Germinal center (tissue), 1 donor: ENCODE measurements around the gene BFSP2.
"Not testable (repeated sequence)": the region's sequence is repeated elsewhere in the genome, so short reads cannot be mapped to it uniquely, and the experiment has no call there.

Experiments used
- DNase-seq: peaks from one replicate; pipeline ENCODE4 v3.0.0; 2012; ENCODE audit warnings: mixed read lengths, low spot score

Gene BFSP2

DNA sequence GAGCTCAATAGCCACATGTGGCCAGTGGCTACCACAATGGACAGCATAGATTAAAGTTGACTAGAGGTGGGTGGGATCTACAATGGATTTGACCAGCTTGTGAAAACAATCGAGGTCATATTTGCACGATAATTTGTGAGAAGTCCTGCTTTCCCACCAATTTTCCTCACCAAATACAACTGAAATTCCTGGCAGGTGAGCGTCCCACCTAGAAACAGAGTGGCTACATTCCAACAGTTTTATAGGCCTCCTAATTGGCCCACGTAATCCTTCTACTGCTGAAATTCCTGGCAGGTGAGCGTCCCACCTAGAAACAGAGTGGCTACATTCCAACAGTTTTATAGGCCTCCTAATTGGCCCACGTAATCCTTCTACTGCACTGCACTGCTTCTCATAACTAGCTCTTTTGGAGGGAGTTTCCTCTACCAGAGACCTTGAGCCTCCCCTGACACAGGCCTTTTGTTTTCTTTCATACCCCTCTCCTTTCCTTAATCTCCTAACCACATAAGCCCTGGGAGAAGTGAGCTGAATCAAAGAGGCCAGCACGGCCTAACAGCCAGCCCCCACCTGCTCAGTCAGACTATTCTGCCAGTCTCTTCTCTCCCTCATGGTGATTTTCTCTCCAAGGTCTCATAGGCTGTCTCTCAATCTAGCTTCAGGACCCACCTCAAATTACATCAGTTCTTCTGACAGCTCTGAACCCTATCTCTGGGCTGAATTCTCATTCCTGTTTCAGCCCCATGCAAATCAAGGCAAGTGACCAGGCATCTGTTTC, 80.2 kb downstream of the BFSP2 start:
- peak; percentile 51 for DNase-seq

DNA sequence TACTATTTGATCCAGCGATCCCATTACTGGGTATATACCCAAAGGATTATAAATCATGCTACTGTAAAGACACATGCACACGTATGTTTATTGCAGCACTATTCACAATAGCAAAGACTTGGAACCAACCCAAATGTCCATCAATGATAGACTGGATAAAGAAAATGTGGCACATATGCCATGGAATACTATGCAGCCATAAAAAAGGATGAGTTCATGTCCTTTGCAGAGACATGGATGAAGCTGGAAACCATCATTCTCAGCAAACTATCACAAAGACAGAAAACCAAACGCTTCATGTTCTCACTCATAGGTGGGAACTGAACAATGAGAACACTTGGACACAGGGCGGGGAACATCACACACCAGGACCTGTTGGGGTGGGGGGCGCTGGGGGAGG, 82.6 kb downstream of the BFSP2 start:
- not testable (repeated sequence) for DNase-seq

DNA sequence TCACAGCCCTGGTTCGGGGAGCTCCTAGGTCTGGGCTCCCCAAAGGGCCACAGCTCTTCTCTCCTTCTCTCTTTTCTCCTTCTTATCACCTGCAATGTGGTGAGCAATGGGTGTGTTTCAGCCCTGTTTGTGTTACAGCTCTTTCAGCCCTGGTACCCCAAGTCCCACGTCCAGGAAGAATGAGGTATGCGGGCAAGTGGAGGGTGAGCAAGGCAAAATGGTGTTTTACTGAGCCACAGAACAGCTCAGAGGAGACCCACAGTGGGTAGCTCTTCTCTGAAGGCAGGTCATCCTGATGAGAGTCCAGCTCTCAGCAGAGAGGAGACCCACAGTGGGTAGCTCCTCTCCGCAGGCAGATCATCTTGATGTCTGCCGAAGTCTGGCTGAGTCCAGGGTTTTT, 86.8 kb downstream of the BFSP2 start:
- no peak for DNase-seq

DNA sequence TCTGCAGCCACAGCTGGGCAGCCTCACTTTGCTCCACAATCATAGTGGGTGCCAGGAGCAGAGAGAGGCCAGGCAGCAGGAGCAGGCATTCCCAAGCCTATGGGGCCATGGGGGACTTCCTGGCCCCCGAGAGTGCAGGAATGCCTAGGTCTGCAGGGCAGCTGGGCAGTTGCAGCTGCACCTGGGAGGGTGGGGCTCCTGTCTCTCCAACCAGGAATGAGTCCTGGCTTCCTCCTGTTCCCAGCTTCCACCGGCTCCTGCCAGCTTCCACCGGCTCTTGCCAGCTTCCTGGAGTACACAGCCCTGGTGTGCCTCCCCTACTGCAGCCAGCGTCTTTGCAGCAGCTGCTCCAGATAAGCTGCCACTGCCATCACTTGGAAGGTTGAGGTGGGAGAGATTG, 87.3 kb downstream of the BFSP2 start:
- no peak for DNase-seq

DNA sequence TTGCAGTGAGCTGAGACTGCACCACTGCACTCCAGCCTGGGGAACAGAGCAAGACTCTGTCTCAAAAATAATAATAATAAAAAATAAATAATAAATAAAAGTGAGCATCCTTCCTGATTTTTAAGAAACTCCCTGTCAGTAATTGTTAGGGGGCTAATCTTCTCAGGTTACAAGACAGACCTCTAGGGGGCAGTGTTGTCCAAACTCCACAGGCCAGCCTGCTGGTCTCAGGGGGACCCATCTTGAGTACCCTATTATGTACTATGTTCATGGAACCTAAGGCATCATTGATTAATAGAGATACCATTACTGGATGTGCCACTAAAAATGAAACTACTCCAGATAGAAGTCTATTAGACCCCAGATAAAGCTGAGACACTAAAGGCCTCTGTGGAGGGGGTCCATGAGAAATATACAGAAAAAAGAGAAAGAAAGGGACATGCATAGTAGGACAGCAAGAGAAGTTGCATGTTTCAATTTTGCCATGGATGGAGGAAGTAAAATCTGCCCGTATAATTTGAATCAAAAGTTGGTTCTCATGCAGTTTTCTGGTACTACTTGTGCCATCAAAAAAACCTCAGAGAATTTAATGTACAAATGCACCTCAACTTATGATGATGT, 88.2 kb downstream of the BFSP2 start:
- no peak for DNase-seq

DNA sequence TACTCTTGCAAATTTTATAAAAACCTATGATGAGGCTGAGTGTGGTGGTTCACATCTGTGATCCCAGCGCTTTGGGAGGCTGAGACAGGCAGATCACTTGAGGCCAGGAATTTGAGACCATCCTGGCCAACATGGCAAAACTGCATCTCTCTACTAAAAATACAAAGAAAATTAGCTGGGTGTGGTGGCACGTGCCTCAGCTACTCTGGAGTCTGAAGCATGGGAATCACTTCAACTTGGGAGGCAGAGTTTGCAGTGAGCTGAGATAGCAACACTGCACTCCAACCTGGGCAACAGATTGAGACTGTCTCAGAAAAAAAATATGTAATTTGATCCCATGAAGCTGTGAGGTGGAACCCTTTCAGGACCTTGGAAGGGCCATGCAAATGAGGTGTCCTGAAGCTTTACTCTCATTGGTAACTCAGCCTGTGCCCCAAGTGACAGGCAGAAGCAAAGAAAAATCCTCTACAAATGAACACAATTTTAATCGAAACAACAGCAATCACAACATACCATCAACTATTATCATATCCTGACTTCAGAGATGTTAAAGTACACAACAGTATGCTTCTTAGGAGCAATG, 89.0 kb downstream of the BFSP2 start:
- DNase-seq = no peak

DNA sequence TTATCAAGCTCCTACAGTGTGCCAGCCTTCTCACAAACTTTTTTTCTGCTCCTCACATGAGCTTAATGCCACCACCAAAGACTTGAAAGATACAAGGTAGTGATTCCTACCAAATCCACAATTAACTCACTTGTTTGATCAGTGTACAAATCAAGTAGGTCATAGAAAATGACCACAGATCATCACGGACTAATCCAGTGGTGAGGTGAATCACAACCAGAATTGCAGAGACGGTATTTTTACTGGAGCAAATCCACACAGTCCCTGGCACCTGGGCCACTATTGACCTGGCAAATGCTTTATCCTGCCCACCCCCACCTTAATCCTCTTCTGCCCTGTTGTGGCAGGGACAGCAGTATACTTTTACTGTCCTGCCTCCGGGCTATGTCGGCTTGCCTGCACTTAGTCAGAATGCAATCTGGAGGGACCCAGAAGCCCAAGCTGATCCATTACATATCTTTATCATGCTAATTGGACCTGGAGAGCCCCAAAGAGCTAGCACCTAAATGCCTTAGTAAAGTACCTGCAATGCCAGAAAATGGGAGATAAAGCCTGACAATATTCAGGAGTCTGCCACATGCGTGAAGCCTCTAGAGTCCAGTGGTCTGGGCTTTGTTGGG, 89.7 kb downstream of the BFSP2 start:
- DNase-seq = no peak

DNA sequence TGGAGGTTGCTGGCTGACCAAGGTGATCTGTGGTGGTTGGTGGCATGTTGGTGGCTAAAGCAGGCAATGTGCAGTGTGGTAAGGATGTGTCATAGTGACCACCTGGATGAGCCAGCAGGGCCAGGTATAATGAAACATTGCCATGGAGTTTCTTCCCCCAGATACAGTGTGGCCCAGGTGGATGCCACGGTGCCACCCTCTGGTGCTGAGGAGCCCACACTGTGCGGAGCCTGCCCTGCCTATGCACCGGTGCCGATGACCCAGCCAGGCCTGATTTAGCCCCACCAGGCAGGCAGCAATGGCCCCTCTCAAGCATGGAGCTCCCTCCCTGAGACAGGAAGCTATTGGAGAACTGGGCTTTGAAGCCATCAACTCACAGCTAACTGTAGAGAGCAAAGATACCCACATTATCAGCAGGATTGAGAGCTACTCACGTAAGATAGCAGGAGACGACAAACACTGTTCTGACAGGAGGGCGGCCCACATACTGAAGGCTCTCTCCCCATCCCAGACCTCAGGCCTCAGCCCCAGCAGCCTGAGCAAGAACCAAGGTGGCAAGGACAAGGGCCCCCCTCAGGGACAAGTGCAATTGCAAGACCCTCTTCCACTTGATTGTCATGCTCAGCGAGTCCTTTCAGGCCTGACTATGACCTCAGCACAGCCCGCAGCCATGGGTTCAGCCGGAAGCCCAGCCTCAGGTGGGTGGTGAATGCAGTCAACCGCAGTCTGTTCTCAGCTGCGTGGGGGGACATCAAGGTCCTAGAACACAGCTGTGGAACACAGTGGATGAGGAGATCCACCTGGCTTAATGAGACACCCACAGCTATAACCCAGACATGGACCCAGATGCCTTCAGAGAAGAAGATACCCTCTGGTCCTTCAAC, 90.9 kb downstream of the BFSP2 start:
- DNase-seq = peak; percentile 82

DNA sequence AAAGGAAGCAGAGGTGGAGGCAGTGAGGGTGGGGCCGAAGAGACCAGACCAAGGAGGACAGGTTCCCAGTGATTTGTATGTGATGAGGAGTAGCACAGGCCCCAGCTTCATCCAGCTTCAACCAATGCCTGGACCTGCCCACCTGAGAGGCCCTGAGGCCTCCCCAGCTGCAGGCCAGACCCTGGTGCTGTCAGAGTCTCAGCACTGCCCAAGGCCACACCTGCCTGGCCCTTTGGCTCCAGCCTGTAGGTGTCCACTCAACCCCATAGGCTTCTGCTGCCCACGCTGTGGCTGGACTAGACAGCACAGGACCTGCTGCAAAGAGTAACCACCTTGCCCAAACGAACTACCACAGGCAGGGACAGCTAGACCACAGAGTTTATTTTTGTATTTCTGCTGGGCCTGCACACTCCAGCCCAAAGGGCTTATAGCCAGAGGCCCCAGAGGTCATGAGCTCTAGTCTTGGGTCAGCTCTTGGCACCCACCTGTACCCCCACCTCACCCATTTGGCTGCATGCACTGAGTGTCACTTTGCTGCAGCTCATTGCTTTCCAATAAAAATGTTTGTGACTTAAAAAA, 91.7 kb downstream of the BFSP2 start:
- no peak for DNase-seq

DNA sequence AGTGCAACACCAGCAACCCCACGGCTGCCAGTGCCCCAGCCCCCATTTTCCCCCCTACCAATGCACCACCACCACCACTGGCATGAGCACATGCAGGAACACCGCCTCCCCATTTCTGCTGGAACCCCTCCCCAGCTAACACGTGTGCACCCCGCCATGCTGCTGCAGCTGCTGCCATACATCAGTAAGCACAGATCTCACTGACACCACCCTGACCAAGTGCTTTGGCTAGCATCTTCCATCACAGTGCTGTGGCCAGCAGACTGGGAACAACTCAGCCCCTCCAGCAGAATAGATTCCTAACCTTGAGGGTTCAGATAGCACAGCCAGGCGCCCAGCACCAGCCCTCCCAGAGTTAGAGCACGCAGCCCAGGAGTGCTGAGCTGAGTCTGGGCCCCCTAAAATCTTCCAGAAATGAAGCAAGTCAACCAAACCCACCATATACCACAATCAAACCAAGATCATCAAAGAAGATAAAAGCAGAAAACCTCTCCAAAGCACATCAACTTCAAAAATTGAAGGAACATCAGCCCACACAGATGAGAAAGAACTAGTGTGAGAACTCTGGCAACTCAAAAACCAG, 92.4 kb downstream of the BFSP2 start:
- no peak for DNase-seq

DNA sequence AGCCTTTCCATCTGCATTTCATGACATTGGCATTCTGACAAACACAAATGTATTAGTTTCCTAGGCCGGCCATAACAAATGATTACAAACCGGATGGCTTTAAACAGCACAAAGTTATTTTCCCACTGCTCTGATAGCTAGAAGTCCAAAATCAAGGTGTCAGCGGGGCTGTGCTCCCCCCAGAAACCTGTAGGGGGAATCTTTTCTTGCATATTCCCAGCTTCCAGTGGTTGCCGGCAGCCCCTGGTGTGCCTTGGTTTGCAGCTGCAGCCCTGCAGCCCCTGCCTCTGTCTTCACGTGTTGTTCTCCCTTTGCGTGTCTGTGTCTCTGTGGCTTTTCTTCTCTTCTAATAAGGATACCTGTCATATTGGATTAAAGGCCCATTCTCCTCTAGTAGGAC, 94.6 kb downstream of the BFSP2 start:
- DNase-seq = no peak

DNA sequence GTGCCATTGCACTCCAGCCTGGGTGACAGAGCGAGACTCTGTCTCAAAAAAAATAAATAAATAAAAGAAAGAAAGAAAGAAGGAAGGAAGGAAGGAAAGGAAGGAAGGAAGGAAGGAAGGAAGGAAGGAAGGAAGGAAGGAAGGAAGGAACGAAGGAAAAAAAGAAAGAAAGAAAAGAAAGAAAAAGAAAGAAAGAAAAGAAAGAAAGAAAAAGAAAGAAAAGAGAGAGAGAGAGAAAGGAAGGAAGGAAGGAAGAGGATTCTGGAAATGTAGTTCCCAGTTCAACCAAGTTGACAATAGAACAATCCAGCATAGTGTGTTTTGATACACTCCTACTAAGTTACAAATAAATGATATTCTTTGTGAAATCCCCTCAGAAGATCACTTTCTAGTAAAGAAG, 102.7 kb downstream of the BFSP2 start:
- not testable (repeated sequence) for DNase-seq

DNA sequence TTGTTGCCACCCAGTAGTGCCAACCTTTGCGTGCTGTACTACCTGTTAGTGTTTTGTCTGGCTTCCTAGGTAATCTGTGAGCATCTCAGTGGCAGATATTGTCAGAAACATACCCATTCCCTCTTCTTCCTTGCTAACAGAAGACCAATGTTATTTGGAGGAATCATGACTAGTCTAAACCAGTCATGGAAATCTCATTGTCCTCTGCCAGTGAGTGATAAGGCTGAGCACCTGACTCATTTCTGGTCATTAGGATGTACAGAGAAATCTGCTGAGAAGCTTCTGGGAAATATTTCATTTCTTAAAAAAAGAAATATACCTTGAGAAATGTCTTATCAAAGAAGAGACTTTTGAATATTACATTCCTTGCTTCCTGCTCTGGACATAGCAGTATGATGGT, 103.6 kb downstream of the BFSP2 start:
- DNase-seq = no peak

DNA sequence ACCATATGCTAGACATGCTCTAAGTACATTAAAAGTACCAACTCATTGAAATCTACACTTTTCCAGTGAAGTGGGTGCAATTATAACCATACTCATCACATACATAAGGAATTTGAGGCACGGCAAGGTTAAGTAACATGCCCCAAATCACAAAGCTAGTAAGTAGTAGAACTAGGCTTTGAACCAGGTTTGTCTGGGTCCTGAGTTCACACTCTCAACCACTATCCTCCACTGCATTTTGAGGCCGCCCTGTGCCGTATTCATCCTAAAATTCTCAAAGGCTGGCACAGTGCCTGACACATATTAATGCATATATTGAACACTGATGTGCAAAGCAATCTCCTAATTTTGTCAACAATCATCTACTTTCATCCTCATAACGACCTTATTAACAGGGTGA, 104.9 kb downstream of the BFSP2 start:
- DNase-seq = no peak

DNA sequence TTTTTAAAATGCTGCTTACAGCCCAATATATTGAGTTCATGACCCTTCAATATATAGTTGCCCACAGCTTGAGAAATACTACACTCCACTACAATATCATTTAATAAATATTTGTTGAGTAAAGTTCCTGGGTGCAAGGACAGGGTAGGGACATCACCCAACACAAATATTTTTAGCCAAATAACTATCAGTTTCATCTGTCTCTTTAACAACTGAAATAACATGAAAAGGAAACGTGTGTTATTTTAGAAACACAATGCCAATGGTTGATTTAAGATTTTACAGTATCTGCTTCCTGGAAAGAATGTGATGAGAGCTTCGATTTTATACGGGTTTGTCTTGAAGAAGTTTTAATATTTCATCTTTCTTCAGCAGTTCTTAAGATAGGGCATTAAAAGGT, 106.0 kb downstream of the BFSP2 start:
- DNase-seq = no peak

DNA sequence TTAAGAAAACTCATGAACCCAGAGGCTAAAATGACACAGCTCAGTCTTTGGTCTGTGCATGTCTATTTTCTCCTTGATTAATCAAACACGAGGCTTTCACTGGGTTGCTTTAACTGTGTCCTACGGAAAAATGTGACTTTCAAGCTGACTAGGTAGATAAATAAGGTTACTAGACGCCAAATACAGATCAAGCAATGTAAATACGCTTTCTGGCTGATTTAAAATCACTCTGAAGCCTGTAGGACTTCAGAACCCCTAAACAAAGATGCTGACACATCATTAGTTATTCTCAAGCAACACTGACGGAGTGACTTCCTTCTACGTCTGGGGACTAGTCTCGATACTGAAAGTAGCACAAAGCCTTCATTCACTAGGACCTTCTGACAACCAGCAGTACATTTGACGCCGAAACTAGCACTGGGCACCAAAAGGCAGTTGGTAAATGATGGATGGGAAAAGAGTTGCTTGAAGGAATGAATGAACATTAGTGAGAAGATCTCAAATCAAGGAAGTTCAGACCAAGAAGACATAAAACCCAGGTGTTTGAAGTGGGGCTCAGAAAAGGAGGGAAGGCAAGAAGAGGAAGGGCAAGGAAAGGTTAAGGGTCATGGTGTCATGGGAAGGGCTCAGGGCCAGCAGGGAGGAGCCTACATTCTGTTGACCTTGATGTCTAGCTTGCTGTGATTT, 106.5 kb downstream of the BFSP2 start:
- peak; percentile 67 for DNase-seq

DNA sequence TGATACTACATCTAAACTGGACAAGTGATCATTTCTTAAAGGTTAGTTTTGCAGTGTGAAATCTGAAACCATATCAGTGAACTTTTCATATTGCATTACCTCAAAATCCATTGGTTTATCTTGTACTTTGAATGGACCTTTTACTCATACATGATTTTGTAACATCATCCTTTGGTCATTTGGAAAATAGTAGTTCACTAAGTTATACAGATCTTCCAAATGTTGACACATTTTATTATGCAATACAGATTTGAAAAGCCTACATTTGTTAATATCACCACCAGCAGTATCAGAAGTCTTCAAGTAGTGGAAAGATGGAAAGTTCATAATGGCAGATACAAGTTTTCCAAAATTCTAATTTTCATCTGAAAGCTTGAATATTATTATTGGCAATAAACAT, 109.6 kb downstream of the BFSP2 start:
- no peak for DNase-seq

DNA sequence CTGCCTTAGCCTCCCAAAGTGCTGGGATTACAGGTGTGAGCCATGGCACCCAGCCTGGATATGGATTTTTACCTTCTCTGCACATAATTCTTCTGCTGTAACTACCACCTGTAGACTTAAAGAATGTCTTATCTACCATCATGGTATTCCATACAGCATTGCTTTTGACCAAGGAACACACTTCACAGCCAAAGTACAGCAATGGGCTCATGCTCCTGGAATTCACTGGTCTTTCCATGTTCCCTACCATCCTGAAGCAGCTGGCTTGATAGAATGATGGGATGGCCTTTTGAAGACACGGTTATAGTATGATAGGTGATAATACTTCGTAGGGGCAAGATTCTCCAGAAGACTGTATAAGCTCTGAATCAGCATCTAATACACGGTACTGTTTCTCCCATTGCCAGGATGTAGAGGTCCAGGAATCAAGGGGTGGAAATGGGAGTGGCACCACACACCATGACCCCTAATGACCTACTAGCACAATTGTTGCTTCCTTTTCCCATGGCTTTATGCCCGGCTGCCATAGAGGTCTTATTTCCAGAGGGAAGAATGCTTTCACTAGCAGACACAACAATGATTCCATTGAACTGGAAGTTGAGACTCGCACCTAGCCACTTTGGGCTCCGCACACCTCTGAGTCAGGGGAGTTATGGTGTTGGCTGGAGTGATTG, 112.7 kb downstream of the BFSP2 start:
- DNase-seq = no peak

DNA sequence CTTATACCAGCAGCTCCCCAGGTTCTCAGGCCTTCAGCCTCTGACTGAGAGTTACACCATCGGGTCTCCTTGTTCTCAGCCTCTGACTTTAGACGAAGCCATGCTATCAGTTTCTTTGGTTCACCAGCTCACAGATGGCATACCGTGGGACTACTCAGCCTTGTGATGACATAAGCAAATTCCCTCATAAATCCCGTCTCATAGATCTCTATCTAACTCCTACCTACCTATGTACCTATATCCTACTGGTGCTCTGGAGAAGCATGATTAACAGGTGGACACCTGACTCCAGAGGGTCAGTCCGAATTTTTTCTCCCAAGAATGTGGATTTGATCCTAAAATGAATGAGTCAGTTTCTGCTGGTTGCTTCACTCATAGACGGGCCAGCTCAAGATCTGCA, 114.6 kb downstream of the BFSP2 start:
- DNase-seq = no peak

DNA sequence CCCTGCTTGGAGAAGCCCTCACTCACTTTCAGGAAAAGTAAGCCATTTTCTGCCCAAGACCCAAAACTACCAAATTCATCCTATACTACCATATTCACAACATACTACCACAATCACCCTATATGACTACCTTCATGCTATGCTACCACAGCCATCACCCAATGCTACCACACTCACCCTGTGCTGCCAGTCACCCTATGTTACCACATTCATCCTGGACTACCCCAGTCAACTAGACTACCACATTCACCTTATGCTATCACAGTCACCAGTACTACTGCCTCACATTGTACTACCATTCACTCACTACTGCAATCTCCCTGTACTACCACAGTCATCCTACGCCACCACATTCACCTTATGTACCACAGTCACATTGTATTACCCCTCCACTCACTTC, 115.3 kb downstream of the BFSP2 start:
- no peak for DNase-seq
